ENCODE data around the gene GALK1. TPM values are rescaled to one million over a fixed set of nuclear protein-coding genes. Genes with fewer than 3 reads are reported as not detected.

Gene GALK1
- total RNA-seq, 2 donors from 2014 or later = 27.4 to 27.5 TPM

DNA sequence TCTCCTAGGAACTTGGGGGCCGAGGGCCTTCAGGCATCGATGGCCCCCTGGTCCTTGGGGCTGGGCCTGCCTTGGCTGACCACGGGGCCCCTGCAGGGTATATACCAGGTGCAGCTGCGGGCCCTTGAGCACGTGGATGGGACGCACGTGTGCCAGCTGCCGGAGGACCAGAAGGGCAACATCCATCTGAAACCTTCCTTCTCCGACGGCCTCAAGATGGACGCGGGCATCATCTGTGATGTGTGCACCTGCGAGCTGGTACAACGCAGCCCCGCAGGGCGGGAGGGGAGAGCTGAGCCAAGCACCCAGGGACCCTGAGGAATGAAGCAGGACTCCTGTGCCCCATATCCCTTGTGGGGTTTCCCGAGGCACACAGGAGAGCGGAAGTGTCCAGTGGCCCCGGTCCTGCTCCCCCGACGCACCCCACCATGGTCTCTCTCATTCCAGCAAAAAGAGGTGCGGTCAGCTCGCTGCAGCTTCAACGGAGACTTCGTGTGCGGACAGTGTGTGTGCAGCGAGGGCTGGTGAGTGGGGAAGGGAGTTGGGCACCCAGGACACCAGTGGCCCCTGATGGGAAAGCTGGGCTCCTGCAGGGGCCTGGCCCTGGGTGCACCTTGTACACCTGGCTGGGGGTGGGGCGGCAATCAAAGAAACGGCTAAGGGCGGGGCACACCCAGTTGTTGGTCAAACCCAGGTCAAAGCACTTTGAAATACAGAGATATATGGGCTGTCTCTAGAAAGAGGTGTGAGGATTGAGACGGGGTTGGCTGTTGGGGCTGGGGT, 33.1 kb downstream of the GALK1 start:
- no peak for DNase-seq
- Histone ChIP-seq H3K9me3 (no peaks in the 10 kb centered on the region), H3K4me1 (no peaks in the 10 kb centered on the region), H3K4me3 (no peak overlapping the region), H3K27me3 (no peaks in the 10 kb centered on the region), H3K27ac (no peak overlapping the region), H3K36me3 (replicated peaks in 1 of 2; ENCODE audit: insufficient read depth in 1 of 2, low read depth in 2 of 2) (no peaks in the 10 kb centered on the region)
- 85 to 89% methylated on average over 12 to 20 of the region's 31 CpGs for WGBS, 2 donors
- no peak for ATAC-seq
- intact Hi-C loops (cut with DNase I) = no loop called here
- no peak for TF ChIP-seq CTCF (IDR thresholded peaks at IDR 0.05)
- TF ChIP-seq POLR2A (IDR thresholded peaks at IDR 0.05) = no peak

GRCh38 chr17:75731086-75731715, 33.8 kb downstream of the GALK1 start:
- Histone ChIP-seq H3K4me3 (no peak overlapping the region), H3K27ac (no peak overlapping the region), H3K4me1 (no peaks in the 10 kb centered on the region), H3K9me3 (no peaks in the 10 kb centered on the region), H3K27me3 (no peaks in the 10 kb centered on the region), H3K36me3 (replicated peaks in 1 of 2; ENCODE audit: insufficient read depth in 1 of 2, low read depth in 2 of 2) (no peaks in the 10 kb centered on the region)
- intact Hi-C loops (cut with DNase I) = no loop called here
- no peak for TF ChIP-seq CTCF (IDR thresholded peaks at IDR 0.05)
- no peak for TF ChIP-seq POLR2A (IDR thresholded peaks at IDR 0.05)
- DNase-seq = no peak
- 91 to 96% methylated on average over 10 to 25 of the region's 26 CpGs for WGBS, 2 donors
- no peak for ATAC-seq

DNA sequence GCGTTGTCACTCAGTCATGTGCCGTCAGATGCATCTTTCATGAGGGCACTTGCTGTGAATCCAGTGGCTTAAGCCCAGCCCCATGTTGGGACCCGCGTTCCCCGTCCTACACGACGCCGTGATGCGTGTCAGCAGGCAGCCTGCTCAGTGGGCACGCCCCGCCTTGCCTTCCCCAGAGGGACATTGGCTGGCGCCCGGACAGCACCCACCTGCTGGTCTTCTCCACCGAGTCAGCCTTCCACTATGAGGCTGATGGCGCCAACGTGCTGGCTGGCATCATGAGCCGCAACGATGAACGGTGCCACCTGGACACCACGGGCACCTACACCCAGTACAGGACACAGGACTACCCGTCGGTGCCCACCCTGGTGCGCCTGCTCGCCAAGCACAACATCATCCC, 34.9 kb downstream of the GALK1 start:
- no peak overlapping the region for H3K27ac ChIP-seq
- H3K9me3 ChIP-seq = no peaks in the 10 kb centered on the region
- no peaks in the 10 kb centered on the region for H3K4me1 ChIP-seq
- H3K4me3 ChIP-seq = no peak overlapping the region
- TF ChIP-seq POLR2A (IDR thresholded peaks at IDR 0.05) = no peak
- DNase-seq (no peak), ATAC-seq (no peak)
- 92 to 96% methylated on average over 5 to 22 of the region's 24 CpGs for WGBS, 2 donors
- intact Hi-C loops (cut with DNase I) = no loop called here
- peaks cover 0 to 1% of the 10 kb centered on the region in 2 donors for H3K36me3 ChIP-seq (replicated peaks in 1 of 2; ENCODE audit: insufficient read depth in 1 of 2, low read depth in 2 of 2)
- H3K27me3 ChIP-seq = no peaks in the 10 kb centered on the region

DNA sequence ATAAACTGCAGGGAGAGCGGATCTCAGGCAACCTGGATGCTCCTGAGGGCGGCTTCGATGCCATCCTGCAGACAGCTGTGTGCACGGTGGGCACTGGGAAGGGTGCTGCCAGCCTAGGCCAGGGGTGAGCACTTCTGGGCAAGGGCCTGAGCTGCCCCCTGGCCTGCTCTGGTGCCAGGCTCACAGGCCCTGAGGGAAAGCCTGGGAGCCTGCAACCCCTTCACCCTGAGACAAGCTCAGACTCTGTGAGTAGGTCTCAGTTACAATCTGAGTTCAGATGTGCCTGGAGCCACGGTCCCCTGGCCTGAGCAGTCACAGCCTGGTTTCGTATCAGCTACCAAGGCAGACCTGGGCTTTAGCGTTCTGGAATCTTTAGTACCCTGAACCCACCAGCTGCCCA, 35.6 kb downstream of the GALK1 start:
- H3K27me3 ChIP-seq = no peaks in the 10 kb centered on the region
- no peaks in the 10 kb centered on the region for H3K4me1 ChIP-seq
- H3K36me3 ChIP-seq (replicated peaks in 1 of 2; ENCODE audit: insufficient read depth in 1 of 2, low read depth in 2 of 2) = peaks cover 0 to 2% of the 10 kb centered on the region in 2 donors
- H3K27ac ChIP-seq = no peak overlapping the region
- no peak for DNase-seq
- no peak for ATAC-seq
- intact Hi-C loops (cut with DNase I) = no loop called here
- 86 to 88% methylated on average over 3 to 7 of the region's 7 CpGs for WGBS, 2 donors
- H3K4me3 ChIP-seq = no peak overlapping the region
- no peaks in the 10 kb centered on the region for H3K9me3 ChIP-seq
- TF ChIP-seq POLR2A (IDR thresholded peaks at IDR 0.05) = no peak
- no peak for TF ChIP-seq CTCF (IDR thresholded peaks at IDR 0.05)

DNA sequence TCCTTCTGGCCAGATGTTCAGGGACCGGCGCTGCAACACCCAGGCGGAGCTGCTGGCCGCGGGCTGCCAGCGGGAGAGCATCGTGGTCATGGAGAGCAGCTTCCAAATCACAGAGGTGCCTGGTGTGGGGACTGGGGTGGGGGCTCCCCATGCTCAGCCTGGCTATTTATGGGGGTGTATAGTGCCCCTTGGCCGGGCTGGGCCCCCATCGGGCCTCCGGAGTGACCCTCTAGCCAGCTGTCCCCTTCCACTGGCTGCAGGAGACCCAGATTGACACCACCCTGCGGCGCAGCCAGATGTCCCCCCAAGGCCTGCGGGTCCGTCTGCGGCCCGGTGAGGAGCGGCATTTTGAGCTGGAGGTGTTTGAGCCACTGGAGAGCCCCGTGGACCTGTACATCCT, 37.6 kb downstream of the GALK1 start:
- Histone ChIP-seq H3K27ac (no peak overlapping the region), H3K4me1 (peaks cover 4% of the 10 kb centered on the region), H3K27me3 (no peaks in the 10 kb centered on the region), H3K36me3 (replicated peaks in 1 of 2; ENCODE audit: insufficient read depth in 1 of 2, low read depth in 2 of 2) (peaks cover 0 to 2% of the 10 kb centered on the region in 2 donors), H3K4me3 (no peak overlapping the region), H3K9me3 (no peaks in the 10 kb centered on the region)
- 93 to 95% methylated on average over 13 to 17 of the region's 18 CpGs for WGBS, 2 donors
- ATAC-seq = no peak
- no peak for DNase-seq
- intact Hi-C loops (cut with DNase I) = no loop called here
- TF ChIP-seq CTCF (IDR thresholded peaks at IDR 0.05) (no peak), POLR2A (IDR thresholded peaks at IDR 0.05) (no peak)
